ENCODE data around the gene MBP. TPM values are rescaled to one million over a fixed set of nuclear protein-coding genes. Genes with fewer than 3 reads are reported as not detected.

The MBP gene
- total and polyA plus RNA-seq, 2 donors from 2014 or later: 15.1 to 61.2 TPM

GRCh38 chr18:77005651-77006195, 126.9 kb downstream of the MBP start:
- Histone ChIP-seq H3K27ac (ENCODE audit: low read depth in 2 of 2, low read length in 2 of 2) (no peak overlapping the region), H3K36me3 (ENCODE audit: control insufficient read depth in 2 of 3, insufficient read depth in 3 of 3, low read length in 3 of 3) (no peaks in the 10 kb centered on the region), H3K4me1 (ENCODE audit: control insufficient read depth in 2 of 3, insufficient read depth in 2 of 3, low read depth in 1 of 3, low read length in 3 of 3) (no peaks in the 10 kb centered on the region), H3K4me3 (ENCODE audit: low read length in 3 of 3) (no peak overlapping the region), H3K9ac (ENCODE audit: low read length in 3 of 3) (no peak overlapping the region), H3K9me3 (ENCODE audit: control insufficient read depth in 2 of 3, insufficient read depth in 1 of 3, low read length in 3 of 3) (no peaks in the 10 kb centered on the region), H3K27me3 (ENCODE audit: control insufficient read depth, insufficient read depth, low read length) (no peaks in the 10 kb centered on the region)
- intact Hi-C loops (cut with DNase I): no loop called here
- no peak for TF ChIP-seq CTCF (IDR thresholded peaks at IDR 0.05; ENCODE audit: borderline replicate concordance, extremely low read depth, insufficient read depth)
- DNase-seq (no peak), FAIRE-seq (no peak)

- Histone ChIP-seq H3K9ac (ENCODE audit: low read length in 3 of 3) (no peak overlapping the region), H3K27ac (ENCODE audit: low read depth in 2 of 2, low read length in 2 of 2) (no peak overlapping the region), H3K27me3 (ENCODE audit: control insufficient read depth, insufficient read depth, low read length) (no peaks in the 10 kb centered on the region), H3K36me3 (ENCODE audit: control insufficient read depth in 2 of 3, insufficient read depth in 3 of 3, low read length in 3 of 3) (no peaks in the 10 kb centered on the region), H3K4me1 (ENCODE audit: control insufficient read depth in 2 of 3, insufficient read depth in 2 of 3, low read depth in 1 of 3, low read length in 3 of 3) (no peaks in the 10 kb centered on the region), H3K4me3 (ENCODE audit: low read length in 3 of 3) (no peak overlapping the region), H3K9me3 (ENCODE audit: control insufficient read depth in 2 of 3, insufficient read depth in 1 of 3, low read length in 3 of 3) (no peaks in the 10 kb centered on the region)
- no peak for TF ChIP-seq CTCF (IDR thresholded peaks at IDR 0.05; ENCODE audit: borderline replicate concordance, extremely low read depth, insufficient read depth)
- FAIRE-seq (no peak), DNase-seq (peak in 1 of 5 donors; percentile 69)
- intact Hi-C loops (cut with DNase I): no loop called here
Observed at GRCh38 chr18:77004555-77005380, 127.8 kb downstream of the MBP start.

- no peaks in the 10 kb centered on the region for H3K36me3 ChIP-seq (ENCODE audit: control insufficient read depth in 2 of 3, insufficient read depth in 3 of 3, low read length in 3 of 3)
- H3K9ac ChIP-seq (ENCODE audit: low read length in 3 of 3): no peak overlapping the region
- intact Hi-C loops (cut with DNase I): no loop called here
- DNase-seq: no peak
- no peak overlapping the region for H3K27ac ChIP-seq (ENCODE audit: low read depth in 2 of 2, low read length in 2 of 2)
- H3K27me3 ChIP-seq (ENCODE audit: control insufficient read depth, insufficient read depth, low read length): no peaks in the 10 kb centered on the region
- H3K4me1 ChIP-seq (ENCODE audit: control insufficient read depth in 2 of 3, insufficient read depth in 2 of 3, low read depth in 1 of 3, low read length in 3 of 3): no peaks in the 10 kb centered on the region
- TF ChIP-seq CTCF (IDR thresholded peaks at IDR 0.05; ENCODE audit: borderline replicate concordance, extremely low read depth, insufficient read depth): no peak
- FAIRE-seq: no peak
- H3K9me3 ChIP-seq (ENCODE audit: control insufficient read depth in 2 of 3, insufficient read depth in 1 of 3, low read length in 3 of 3): no peaks in the 10 kb centered on the region
- H3K4me3 ChIP-seq (ENCODE audit: low read length in 3 of 3): no peak overlapping the region
Observed at GRCh38 chr18:77003316-77003715, 129.3 kb downstream of the MBP start.
